Measurements from ENCODE around the gene YWHAH.

DNA sequence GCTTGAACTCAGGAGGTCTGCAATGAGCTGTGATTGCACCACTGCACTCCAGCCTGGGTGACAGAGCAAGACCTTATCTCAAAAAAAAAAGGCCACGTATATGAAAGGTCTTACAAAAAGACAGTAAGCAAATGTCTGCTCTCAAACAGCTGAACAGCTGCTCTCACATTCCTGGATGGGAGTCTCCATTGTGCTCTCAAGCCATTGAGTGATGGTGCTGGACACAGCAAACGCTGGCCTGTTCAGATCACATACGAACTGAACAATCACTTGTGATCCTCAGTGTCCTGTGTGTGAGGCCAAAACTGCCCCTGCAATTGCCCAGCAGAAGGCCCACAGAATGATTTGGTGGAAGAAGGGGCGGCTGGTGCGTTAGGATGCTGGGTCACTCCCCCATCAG lies 34.4 kb upstream of the YWHAH start:
- TF ChIP-seq, protein P1, sequence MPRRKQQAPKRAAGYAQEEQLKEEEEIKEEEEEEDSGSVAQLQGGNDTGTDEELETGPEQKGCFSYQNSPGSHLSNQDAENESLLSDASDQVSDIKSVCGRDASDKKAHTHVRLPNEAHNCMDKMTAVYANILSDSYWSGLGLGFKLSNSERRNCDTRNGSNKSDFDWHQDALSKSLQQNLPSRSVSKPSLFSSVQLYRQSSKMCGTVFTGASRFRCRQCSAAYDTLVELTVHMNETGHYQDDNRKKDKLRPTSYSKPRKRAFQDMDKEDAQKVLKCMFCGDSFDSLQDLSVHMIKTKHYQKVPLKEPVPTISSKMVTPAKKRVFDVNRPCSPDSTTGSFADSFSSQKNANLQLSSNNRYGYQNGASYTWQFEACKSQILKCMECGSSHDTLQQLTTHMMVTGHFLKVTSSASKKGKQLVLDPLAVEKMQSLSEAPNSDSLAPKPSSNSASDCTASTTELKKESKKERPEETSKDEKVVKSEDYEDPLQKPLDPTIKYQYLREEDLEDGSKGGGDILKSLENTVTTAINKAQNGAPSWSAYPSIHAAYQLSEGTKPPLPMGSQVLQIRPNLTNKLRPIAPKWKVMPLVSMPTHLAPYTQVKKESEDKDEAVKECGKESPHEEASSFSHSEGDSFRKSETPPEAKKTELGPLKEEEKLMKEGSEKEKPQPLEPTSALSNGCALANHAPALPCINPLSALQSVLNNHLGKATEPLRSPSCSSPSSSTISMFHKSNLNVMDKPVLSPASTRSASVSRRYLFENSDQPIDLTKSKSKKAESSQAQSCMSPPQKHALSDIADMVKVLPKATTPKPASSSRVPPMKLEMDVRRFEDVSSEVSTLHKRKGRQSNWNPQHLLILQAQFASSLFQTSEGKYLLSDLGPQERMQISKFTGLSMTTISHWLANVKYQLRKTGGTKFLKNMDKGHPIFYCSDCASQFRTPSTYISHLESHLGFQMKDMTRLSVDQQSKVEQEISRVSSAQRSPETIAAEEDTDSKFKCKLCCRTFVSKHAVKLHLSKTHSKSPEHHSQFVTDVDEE (CRISPR knock-in tag; IDR thresholded peaks at IDR 0.05): no peak
- TF ChIP-seq ZNF8 (CRISPR knock-in tag; IDR thresholded peaks at IDR 0.05) (no peak), ARNTL (CRISPR knock-in tag; IDR thresholded peaks at IDR 0.05; ENCODE audit: borderline replicate concordance, low read depth) (no peak)

Data from SK-N-SH treated with all-trans-retinoic acid at 6 μM for 48 hours (cell line).